Upper lobe of right lung (tissue), 1 donor: ENCODE data around the gene PTPRA. TPM values are rescaled to one million over a fixed set of nuclear protein-coding genes. Genes with fewer than 3 reads are reported as not detected.
A peak's percentile ranks its signal among the peaks of the same experiment; 100 is the strongest.

Source experiments
- ATAC-seq: fragments of 200-7000 bp; cut with Tn5 transposase; one replicate; pipeline ENCODE4 v1.9.1; 2020; ENCODE audit warnings: mild to moderate bottlenecking, moderate library complexity
- DNase-seq: peaks from one replicate; pipeline ENCODE4 v3.0.0-alpha.2; 2020
- H3K27ac ChIP-seq: fragments of 200-600 bp; one replicate; pipeline ENCODE4 v1.8.0; 2022
- H3K27me3 ChIP-seq: fragments of 200-600 bp; one replicate; pipeline ENCODE4 v1.8.0; 2022; ENCODE audit warnings: mild to moderate bottlenecking
- H3K36me3 ChIP-seq: fragments of 200-600 bp; one replicate; pipeline ENCODE4 v1.8.0; 2022
- H3K4me1 ChIP-seq: fragments of 200-600 bp; one replicate; pipeline ENCODE4 v1.8.0; 2022
- H3K4me3 ChIP-seq: fragments of 200-600 bp; one replicate; pipeline ENCODE4 v1.8.0; 2022; ENCODE audit warnings: mild to moderate bottlenecking
- H3K9me3 ChIP-seq: fragments of 200-600 bp; one replicate; pipeline ENCODE4 v1.8.0; 2022
- CTCF ChIP-seq: fragments of 200-600 bp; IDR thresholded peaks from one replicate; pipeline ENCODE4 v1.8.0; 2022; ENCODE audit warnings: antibody characterized with exemption
- intact Hi-C: fragments of 100-400 bp; cut with DNase I; formaldehyde crosslinking; loops from one replicate; pipeline ENCODE4 v1.11.0; 2022
- total RNA-seq: library from RNA; stranded (reverse); fragmentation: NEBNext Ultra II Directional; extraction: Animal tissue kit (Norgen Biotek cat#: 25700); gene quantifications from one replicate; pipeline ENCODE4 v1.2.1, GENCODE V29; 2021
- donor health status: DM: no; HTN: yes; CAD: no; lungs with severe emphysema.

The PTPRA gene
- total RNA-seq, 1 donor from 2014 or later, result 69.6 TPM

DNA sequence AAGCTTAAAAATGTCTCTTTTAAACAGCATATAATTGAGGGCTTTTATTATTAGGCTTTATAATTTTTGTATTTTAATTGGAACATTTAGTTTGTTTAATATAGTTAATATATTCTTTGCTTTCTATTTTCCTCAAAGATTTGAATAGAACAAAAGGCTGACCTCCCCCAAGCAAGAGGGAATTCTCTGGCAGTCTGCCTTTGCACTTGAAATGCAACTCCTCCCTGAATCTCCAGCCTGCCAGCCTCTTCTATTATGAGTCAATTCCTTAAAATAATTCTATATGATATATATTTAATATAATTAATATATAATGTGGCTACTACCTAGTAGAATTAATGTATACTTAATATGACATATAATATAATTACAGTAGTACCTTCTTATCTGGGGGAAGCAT lies 69.2 kb downstream of the PTPRA start:
- no peak for TF ChIP-seq CTCF
- Histone ChIP-seq H3K27ac (no peak overlapping the region), H3K4me3 (no peak overlapping the region), H3K27me3 (no peaks in the 10 kb centered on the region), H3K4me1 (peaks cover 12% of the 10 kb centered on the region), H3K9me3 (no peaks in the 10 kb centered on the region), H3K36me3 (no peaks in the 10 kb centered on the region)
- ATAC-seq (no peak), DNase-seq (no peak)
- intact Hi-C loops, result no loop called here

- no peak overlapping the region for H3K27ac ChIP-seq
- ATAC-seq, result peak; percentile 91
- H3K36me3 ChIP-seq, result peaks cover 15% of the 10 kb centered on the region
- no peaks in the 10 kb centered on the region for H3K9me3 ChIP-seq
- peaks cover 17% of the 10 kb centered on the region for H3K4me1 ChIP-seq
- no peak for TF ChIP-seq CTCF
- no peak for DNase-seq
- H3K27me3 ChIP-seq, result no peaks in the 10 kb centered on the region
- intact Hi-C loops, result no loop called here
- no peak overlapping the region for H3K4me3 ChIP-seq
Measured at GRCh38 chr20:2946988-2947961, 74.0 kb downstream of the PTPRA start.

DNA sequence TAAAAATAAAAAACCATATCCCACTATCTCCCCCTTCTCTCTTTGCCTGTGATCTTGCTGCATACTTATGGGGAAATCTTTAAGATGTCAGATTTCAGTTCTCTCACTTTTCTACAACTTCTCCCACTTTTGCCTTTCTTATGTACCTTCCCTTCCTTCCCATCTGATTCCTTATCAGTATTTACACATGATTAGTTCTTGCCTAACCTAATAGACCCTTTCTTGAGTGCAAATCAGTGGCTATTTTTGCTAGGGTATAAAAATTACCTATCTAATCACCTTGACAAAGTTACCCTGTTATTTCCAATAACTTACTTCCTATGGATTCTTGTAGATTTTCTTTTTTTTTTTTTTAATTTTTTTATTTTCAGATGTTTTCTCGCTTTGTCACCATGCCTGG lies 75.7 kb downstream of the PTPRA start:
- no peak overlapping the region for H3K4me3 ChIP-seq
- no peaks in the 10 kb centered on the region for H3K27me3 ChIP-seq
- TF ChIP-seq CTCF, result no peak
- intact Hi-C loops, result no loop called here
- H3K27ac ChIP-seq, result no peak overlapping the region
- ATAC-seq, result no peak
- H3K9me3 ChIP-seq, result no peaks in the 10 kb centered on the region
- H3K36me3 ChIP-seq, result peaks cover 15% of the 10 kb centered on the region
- DNase-seq, result no peak
- peaks cover 14% of the 10 kb centered on the region for H3K4me1 ChIP-seq

DNA sequence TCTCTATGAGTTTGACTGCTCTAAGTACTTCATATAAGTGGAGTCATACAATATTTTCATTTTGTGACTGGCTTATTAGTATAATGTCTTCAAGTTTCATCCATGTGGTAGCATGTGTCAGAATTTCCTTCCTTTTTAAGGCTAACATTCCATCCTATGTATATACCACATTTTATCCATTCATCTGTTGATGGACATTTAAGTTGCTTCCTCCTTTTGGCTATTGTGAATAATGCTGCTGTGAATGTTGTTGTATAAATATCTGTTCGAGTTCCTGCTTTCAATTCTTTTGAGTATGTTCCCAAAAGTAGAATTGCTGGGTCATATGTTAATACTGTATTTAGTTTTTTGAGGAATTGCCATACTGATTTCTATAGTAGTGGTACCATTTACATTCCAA lies 79.5 kb downstream of the PTPRA start:
- H3K9me3 ChIP-seq, result no peaks in the 10 kb centered on the region
- no peak overlapping the region for H3K4me3 ChIP-seq
- DNase-seq (no peak), ATAC-seq (no peak)
- TF ChIP-seq CTCF, result no peak
- no peaks in the 10 kb centered on the region for H3K27me3 ChIP-seq
- peaks cover 4% of the 10 kb centered on the region for H3K4me1 ChIP-seq
- H3K36me3 ChIP-seq, result peaks cover 15% of the 10 kb centered on the region
- no peak overlapping the region for H3K27ac ChIP-seq
- intact Hi-C loops, result no loop called here

- DNase-seq (no peak), ATAC-seq (no peak)
- no peak overlapping the region for H3K27ac ChIP-seq
- intact Hi-C loops, result no loop called here
- no peak for TF ChIP-seq CTCF
- no peaks in the 10 kb centered on the region for H3K27me3 ChIP-seq
- no peaks in the 10 kb centered on the region for H3K4me1 ChIP-seq
- H3K36me3 ChIP-seq, result peaks cover 15% of the 10 kb centered on the region
- H3K9me3 ChIP-seq, result no peaks in the 10 kb centered on the region
- no peak overlapping the region for H3K4me3 ChIP-seq
Measured at GRCh38 chr20:2955257-2955970, 82.1 kb downstream of the PTPRA start.
